ENCODE measurements around the gene ANKRD10.

- no peak for TF ChIP-seq CTCF (IDR thresholded peaks at IDR 0.05 in 4 of 5, conservative IDR thresholded peaks at IDR 0.05 in 1 of 5)
- TF ChIP-seq POLR2A (IDR thresholded peaks at IDR 0.05) = no peak
These were observed 37.1 kb downstream of the ANKRD10 start for GRCh38 chr13:110877737-110878258.
